ENCODE measurements around the gene CPPED1.

The CPPED1 gene

DNA sequence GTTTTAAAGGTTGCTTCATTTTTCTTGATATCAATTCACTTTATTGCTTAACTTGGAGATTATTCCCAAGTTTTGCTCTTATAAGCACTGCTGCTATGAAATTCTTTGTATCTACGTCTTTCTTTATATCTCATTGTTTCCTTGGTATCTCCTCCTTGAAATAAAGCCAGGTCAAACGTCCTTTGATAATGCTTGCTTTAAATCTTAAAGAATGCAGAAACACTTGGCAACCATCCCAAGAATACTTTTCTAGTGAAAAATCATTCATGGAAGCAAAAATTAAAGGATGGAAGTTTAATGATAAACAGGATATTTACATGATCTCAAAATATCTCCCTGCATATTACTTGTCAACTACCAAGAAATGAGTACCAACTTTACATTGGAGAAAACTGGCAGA lies 175.2 kb downstream of the CPPED1 start:
- DNase-seq, result no peak

DNA sequence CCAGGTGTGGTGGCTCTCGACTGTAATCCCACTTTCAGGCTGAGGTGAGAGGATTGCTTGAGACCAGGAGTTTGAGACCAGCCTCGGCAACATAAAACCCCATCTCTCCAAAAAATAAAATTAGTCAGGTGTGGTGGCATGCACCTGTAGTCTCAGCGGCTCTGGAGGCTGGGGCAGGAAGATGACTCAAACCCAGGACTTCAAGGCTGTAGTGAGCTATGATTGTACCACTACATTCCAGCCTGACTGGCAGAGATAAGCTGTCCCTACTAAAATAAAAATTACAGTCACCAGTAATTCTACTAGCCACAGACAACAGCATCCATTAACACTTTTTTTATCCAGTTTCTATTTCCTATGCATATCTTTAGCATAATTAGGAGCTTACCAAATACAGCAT lies 176.3 kb downstream of the CPPED1 start:
- DNase-seq, result no peak

DNA sequence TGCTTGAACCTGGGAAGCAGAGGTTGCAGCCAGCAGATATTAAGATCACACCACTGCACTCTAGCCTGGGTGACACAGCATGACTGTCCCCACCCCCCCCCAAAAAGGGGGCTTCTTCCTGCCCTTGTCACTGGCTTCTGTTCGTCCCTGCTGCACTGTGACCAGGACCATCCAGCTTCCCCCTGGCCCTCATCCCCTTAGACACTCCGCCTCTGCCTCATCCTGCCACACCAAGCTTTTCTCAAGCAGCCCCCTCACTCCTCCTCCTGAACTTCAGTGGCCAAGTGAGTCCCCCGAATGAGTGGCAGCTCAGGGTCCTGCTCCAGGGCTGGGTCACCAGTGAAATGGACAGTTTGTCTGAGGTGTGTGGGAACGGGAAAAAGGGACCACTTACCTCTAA lies 177.3 kb downstream of the CPPED1 start:
- no peak for DNase-seq

- DNase-seq, result no peak
Observed at GRCh38 chr16:12625716-12626115, 178.0 kb downstream of the CPPED1 start.

- no peak for DNase-seq
Observed at GRCh38 chr16:12625068-12625467, 178.6 kb downstream of the CPPED1 start.

DNA sequence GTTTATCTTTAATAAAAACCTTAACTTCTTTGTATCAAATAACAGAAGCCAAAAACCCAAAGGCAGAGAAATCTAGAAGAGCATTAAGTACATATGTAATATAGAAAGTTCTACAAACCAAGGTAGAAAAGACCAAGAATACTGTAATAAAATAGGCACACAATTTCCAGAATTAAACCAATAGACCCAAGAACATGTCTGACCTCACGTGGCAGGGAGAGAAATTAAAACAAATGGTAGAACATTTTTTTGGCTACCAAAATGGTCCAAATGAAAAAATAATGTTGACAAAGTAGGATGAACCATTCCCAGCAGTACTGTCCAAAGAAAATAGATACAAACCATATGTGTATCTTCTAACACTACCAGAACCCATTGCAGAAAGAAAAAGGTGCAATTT lies 183.5 kb downstream of the CPPED1 start:
- DNase-seq, result no peak

- DNase-seq, result no peak
Observed at GRCh38 chr16:12618515-12618914, 185.2 kb downstream of the CPPED1 start.

GRCh38 chr16:12617401-12617819 lies 186.3 kb downstream of the CPPED1 start:
- no peak for DNase-seq

- no peak for DNase-seq
Observed at GRCh38 chr16:12614662-12615278, 188.9 kb downstream of the CPPED1 start.

- DNase-seq, result no peak
Observed at GRCh38 chr16:12613992-12614661, 189.6 kb downstream of the CPPED1 start.

- DNase-seq, result no peak
Observed at GRCh38 chr16:12613131-12613991, 190.3 kb downstream of the CPPED1 start.

GRCh38 chr16:12612598-12613101 lies 191.0 kb downstream of the CPPED1 start:
- no peak for DNase-seq

- no peak for DNase-seq
Observed at GRCh38 chr16:12611916-12612597, 191.6 kb downstream of the CPPED1 start.

DNA sequence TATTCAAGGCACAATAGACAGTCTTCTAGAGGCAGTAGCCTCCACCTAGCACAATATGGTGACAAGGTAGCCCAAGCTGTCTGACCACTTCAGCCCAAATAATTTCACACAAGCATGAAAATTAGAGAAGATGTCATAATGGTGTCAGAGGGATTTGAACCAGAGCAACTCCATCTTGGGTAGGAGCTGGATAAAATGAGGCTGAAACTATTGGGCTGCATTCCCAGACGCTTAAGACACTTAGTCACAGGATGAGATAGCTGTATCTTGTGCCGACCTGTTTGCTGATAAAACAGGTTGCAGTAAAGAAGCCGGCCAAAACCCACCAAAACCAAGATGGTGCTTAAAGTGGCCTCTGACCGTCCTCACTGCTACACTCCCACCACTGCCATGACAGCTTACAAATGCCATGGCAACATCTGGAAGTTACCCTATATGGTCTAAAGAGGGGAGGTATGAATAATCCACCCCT lies 192.6 kb downstream of the CPPED1 start:
- DNase-seq, result no peak

GRCh38 chr16:12609937-12610699 lies 193.6 kb downstream of the CPPED1 start:
- no peak for DNase-seq

All from Kasumi-1 (cell line).